ENCODE measurements around the gene SF3B4.
"Not testable (repeated sequence)": the region's sequence is repeated elsewhere in the genome, so short reads cannot be mapped to it uniquely, and the experiment has no call there.

Gene SF3B4

DNA sequence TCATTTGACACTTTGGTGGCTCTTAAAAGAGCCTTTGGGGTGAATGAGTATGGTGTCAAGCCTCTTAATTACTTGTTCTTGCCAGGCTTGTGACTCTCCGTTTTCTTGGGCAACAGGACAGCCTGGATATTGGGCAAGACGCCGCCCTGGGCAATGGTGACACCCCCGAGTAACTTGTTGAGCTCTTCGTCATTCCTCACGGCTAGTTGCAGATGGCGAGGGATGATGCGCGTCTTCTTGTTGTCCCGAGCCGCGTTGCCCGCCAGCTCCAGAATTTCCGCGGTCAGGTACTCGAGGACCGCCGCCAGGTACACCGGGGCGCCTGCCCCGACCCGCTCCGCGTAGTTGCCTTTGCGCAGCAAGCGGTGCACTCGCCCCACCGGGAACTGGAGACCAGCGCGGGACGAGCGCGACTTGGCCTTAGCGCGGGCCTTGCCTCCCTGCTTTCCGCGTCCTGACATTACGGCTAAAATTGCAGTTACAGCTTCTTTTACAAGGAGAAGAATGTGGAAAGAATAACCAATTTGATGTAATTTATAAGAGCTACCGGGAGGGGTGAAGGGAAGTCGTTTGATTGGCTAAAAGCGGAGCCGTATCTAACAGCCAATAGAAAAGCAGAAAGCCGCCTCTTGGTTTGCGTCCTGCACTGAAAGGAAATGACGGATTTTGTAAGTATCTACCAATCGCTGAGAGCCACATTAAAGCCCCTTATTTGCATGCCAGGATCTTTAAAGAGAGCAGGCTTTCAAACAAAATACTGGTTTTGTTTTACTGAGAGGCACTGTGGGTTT, 40.0 kb downstream of the SF3B4 start:
- peak; percentile 94 for DNase-seq (ENCODE audit: low spot score)

DNA sequence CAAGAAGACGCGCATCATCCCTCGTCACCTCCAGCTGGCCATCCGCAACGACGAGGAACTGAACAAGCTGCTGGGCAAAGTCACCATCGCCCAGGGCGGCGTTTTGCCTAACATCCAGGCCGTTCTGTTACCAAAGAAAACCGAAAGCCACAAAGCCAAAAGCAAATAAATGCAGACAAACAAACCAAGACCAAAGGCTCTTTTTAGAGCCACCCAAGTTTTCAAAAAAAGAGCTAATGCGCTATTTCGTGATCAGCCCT, 40.5 kb downstream of the SF3B4 start:
- DNase-seq (ENCODE audit: low spot score), result not testable (repeated sequence)

DNA sequence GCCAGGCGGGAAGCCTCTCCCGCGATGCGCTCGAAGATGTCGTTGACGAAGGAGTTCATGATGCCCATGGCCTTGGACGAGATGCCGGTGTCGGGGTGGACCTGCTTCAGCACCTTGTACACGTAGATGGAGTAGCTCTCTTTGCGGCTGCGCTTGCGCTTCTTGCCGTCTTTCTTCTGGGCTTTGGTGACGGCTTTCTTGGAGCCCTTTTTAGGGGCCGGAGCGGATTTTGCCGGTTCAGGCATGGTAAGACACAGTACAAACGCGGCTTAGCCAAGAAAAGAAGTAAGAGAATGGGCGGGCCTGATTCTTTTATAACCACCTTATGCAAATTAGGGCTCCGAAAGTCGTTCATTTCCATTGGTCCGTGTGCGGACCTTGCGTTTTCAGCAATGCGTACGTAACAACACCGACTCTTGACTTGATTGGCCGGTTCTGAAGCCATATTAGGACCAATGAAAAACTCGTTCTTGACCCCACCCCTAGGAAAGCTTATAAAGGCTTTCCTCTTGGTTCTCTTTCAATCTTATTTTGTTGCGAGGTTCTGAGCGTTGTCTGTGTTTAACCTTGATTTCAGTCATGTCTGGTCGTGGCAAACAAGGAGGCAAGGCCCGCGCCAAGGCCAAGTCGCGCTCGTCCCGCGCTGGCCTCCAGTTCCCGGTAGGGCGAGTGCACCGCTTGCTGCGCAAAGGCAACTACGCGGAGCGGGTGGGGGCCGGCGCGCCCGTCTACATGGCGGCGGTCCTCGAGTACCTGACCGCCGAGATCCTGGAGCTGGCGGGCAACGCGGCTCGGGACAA, 41.0 kb downstream of the SF3B4 start:
- DNase-seq (ENCODE audit: low spot score), result peak; percentile 96

DNA sequence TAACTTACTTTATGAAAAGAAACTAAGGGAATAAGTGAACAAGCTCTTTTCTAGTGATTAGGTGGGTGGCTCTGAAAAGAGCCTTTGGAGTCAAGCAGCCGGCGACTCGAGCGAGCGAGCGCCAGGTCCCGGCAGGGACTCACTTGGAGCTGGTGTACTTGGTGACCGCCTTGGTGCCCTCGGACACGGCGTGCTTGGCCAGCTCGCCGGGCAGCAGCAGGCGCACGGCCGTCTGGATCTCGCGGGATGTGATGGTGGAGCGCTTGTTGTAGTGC, 41.5 kb downstream of the SF3B4 start:
- DNase-seq (ENCODE audit: low spot score), result not testable (repeated sequence)

DNA sequence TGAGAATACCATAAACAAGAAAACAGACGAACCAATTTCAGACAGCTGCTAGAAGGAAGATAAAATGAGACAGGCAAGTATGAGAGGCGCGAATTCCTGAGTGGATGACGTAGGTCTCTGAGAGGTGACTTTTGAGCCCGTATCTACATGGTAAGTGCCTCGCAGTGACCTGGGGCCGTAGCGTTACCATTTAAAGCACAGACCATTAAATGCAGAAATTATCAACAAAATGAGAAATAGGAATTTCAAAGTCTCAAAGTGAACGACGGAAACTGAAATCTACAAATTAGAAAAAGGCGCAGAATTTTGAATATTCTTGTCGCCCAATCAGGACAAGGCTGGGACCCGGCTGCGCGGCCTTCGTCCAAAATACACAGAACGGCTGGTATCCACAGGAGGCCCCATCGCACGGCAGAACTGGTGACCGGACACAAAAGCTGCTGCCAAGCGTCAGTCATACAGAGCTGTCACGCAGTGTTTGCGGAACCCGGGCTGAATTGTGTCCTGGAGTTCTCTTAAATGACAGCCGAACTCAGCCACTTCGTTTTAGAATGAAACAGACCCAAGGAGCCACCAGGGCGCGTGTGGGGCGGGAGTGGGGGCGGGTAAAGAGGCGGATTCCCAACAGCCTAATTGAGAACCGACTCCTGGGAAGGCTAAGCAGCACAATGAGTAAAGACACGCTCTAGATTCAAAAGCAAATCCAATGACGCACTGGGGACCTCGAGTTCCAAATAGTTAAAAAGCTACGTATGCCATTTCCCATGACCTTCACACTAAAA, 42.1 kb downstream of the SF3B4 start:
- DNase-seq (ENCODE audit: low spot score), result peak; percentile 53

DNA sequence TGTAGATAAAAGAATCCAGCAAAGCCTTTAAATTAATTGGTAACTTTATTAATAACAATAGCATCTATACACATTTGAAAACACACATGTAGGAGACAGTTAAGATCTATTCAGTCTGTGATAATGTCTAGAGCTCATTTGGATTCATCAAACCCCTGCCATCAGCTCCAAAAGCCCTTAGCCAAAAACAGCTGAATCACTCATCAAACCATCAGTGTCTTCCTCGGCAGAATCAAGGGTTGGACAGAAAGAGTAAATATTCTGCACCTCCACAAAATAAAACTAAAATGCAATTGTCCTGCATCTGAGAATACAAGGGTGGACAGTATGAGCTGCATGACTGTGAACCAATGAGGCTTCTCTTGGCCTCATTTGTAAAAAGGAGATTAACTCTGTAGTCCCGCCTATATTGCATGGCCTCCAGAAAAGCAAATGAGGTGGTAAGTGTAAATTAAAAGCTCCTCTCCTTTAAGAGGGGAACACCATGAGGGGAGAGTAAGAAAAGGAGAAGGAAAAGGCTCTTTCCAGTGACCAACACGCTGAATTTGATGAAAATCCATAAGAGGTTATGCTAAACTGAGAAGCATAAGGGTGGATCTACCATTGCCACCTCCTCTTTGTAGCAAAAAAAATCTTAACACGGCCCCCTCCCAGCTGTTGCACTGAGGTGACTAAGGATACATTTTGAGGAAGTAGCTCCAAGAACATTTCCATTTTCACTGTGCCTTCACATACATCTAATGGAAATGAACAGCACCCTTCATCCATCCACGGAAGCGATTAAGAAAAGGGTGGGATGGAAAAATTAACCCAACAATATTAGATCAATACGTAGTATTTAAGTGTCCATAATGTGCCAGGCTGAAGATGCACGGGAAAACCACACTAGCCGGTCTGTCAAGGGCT, 42.9 kb downstream of the SF3B4 start:
- no peak for DNase-seq (ENCODE audit: low spot score)

DNA sequence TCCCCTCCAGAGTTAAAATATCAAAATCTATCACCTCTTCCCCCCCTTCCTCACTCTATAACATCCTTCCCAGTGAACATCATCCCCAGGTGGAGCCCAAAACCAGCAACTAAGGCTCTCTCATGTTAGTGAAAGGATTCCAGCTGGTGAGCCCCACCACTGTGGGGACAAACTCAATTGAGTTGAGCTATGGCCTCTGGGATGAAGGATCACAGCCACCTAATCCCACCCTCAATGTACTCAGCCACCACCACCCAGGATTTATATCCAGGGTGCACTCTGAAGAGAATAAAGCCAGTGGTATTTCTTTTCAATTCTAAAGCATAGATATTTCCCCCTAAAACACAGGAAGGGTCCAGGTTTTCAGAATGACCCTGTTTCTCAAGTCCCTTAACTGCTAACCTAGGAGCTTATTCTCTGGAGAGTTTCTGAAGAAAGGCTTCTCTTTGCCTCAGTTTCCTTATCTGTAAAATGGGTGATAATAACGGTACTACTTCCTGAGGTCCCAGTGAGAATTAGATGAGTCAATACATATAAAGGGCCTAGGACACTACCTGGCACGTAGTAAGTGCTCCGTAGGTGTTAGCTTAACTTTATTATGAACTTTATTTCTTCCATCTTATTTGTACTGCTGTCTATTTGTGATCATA, 43.9 kb downstream of the SF3B4 start:
- no peak for DNase-seq (ENCODE audit: low spot score)

DNA sequence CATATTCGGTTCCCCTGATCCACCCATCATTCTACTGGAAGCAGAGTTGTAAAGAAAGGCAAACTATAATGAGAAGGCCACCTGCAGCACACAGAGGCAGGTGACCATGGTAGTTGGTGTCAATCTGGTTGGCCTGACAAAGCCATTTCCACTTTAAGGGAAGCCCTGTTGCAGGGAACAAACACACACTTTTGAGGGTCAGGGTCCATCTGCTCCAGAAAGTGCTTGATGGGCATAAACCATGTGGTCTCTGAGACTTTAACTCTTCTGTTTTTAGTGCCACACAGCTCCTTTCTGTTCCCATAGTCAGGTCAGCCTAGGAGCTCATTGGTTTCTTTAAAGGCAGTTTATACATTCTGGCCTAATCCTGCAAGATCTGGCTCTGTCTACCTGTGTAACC, 45.7 kb downstream of the SF3B4 start:
- DNase-seq (ENCODE audit: low spot score), result no peak

DNA sequence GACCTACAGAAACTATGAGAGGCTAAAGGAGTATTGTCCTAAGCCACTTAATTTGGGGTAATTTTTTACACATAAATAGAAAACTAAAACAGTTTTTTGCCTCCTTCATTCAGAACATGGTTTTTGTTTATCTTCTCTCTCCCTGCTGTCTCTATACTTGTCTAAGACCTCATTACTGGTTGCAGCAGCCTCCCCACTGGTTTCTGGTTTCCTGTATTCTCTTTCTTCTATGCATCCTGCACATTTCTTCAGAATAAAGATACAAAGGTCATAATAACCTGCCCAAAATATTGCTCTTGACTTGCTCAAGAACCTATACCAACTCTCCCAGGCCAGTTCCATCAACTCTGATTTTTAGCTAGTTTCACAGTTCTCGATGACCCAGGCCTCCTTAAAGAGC, 48.0 kb downstream of the SF3B4 start:
- peak; percentile 29 for DNase-seq (ENCODE audit: low spot score)

DNA sequence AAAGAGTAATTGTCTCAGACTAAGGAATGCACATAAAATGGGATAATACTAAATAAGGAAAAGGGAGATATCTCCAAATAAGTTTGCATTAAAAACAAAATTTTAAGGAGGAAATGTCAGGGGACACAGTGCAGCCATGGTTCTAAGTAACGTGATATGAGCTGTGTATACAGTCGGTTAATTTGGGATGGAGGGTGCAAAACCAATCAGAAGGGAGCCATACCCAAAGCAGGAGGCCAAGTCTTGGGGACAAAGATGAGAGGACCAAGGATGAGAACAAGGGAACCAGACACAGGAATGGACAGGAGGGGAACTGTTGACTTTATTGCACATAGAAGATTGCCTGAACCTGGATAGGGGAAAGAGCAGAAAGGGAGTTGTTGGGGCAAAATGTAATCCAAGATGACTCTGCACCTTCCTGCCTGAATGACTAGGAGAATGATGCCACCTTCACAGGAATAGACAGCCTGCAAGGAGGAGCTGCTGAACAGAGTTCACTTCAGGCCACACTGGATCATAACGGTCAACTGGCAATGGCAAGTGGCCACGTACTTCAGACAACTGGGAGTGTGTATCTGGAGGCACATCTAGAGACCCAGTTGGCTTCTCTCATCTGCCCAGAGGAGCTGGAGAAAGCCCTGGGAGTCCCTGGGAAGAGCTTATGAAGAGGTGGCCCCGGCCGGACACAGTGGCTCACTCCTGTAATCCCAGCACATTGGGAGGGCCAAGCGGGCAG, 50.2 kb downstream of the SF3B4 start:
- DNase-seq (ENCODE audit: low spot score), result no peak

Data from CD4-positive, alpha-beta T cell treated with Interleukin-2 at 100 ng/mL for 4 hours (primary cell).